NCI-H146 treated with DMSO at 0.1 percent for 48 hours (cell line): ENCODE measurements around the gene HSF2BP.
"Not testable (repeated sequence)": the region's sequence is repeated elsewhere in the genome, so short reads cannot be mapped to it uniquely, and the experiment has no call there.

ENCODE experiments used
- DNase-seq: peaks from one replicate; lab custom pipeline; 2025; ENCODE audit not compliant: unreplicated experiment; lab: John Stamatoyannopoulos, UW

HSF2BP gene

GRCh38 chr21:43651926-43652325 is 7.4 kb downstream of the HSF2BP start:
- not testable (repeated sequence) for DNase-seq

GRCh38 chr21:43648171-43648570 is 11.1 kb downstream of the HSF2BP start:
- DNase-seq, result no peak

GRCh38 chr21:43646550-43647260 is 12.6 kb downstream of the HSF2BP start:
- peak; percentile 74 for DNase-seq

- no peak for DNase-seq
These were observed 13.3 kb downstream of the HSF2BP start for GRCh38 chr21:43645976-43646375.

- no peak for DNase-seq
These were observed 14.0 kb downstream of the HSF2BP start for GRCh38 chr21:43645136-43645891.

- DNase-seq, result no peak
These were observed 14.7 kb downstream of the HSF2BP start for GRCh38 chr21:43644609-43645008.

GRCh38 chr21:43644071-43644470 is 15.2 kb downstream of the HSF2BP start:
- no peak for DNase-seq

GRCh38 chr21:43643193-43643592 is 16.1 kb downstream of the HSF2BP start:
- DNase-seq, result no peak

- DNase-seq, result no peak
These were observed 18.9 kb downstream of the HSF2BP start for GRCh38 chr21:43640400-43640799.

GRCh38 chr21:43639470-43640353 is 19.6 kb downstream of the HSF2BP start:
- no peak for DNase-seq

GRCh38 chr21:43637530-43638158 is 21.6 kb downstream of the HSF2BP start:
- no peak for DNase-seq

GRCh38 chr21:43635436-43635835 is 23.9 kb downstream of the HSF2BP start:
- no peak for DNase-seq

GRCh38 chr21:43634618-43635017 is 24.7 kb downstream of the HSF2BP start:
- no peak for DNase-seq

GRCh38 chr21:43632373-43632905 is 26.8 kb downstream of the HSF2BP start:
- no peak for DNase-seq

- no peak for DNase-seq
These were observed 27.7 kb downstream of the HSF2BP start for GRCh38 chr21:43631411-43632107.

- DNase-seq, result no peak
These were observed 31.8 kb downstream of the HSF2BP start for GRCh38 chr21:43627527-43627926.

- DNase-seq, result no peak
These were observed 32.9 kb downstream of the HSF2BP start for GRCh38 chr21:43626390-43626789.

GRCh38 chr21:43624339-43624738 is 34.9 kb downstream of the HSF2BP start:
- DNase-seq, result no peak

- DNase-seq, result no peak
These were observed 35.7 kb downstream of the HSF2BP start for GRCh38 chr21:43623588-43623987.

GRCh38 chr21:43622796-43623195 is 36.5 kb downstream of the HSF2BP start:
- DNase-seq, result no peak
